Measurements from ENCODE around the gene FRMPD2. TPM values are rescaled to one million over a fixed set of nuclear protein-coding genes. Genes with fewer than 3 reads are reported as not detected.

The FRMPD2 gene
- total and polyA plus RNA-seq, 4 donors = 1.8 to 26.7 (median 7.0) TPM

GRCh38 chr10:48234787-48235186 is 39.7 kb downstream of the FRMPD2 start:
- WGBS, 2 donors = 88% methylated on average over 4 of the region's 4 CpGs
- H3K4me1 ChIP-seq (ENCODE audit: control insufficient read depth in 5 of 5, insufficient read depth in 5 of 5, low read length in 5 of 5) = no peaks in the 10 kb centered on the region
- DNase-seq = no peak
- no peak overlapping the region for H3K4me3 ChIP-seq
- no peak for TF ChIP-seq CTCF (IDR thresholded peaks at IDR 0.05; ENCODE audit: control extremely low read depth, extremely low read depth)
- no peak overlapping the region for H3K9ac ChIP-seq (ENCODE audit: insufficient read depth in 1 of 2, low read length in 2 of 2)
- H3K27me3 ChIP-seq (ENCODE audit: control insufficient read depth in 3 of 3, insufficient read depth in 3 of 3, low read length in 2 of 3) = no peaks in the 10 kb centered on the region
- H3K9me3 ChIP-seq (ENCODE audit: control insufficient read depth in 4 of 4, insufficient read depth in 3 of 4, low read length in 3 of 4) = no peaks in the 10 kb centered on the region
- no peak for ATAC-seq (ENCODE audit: insufficient read depth, low FRiP score)
- no peak overlapping the region for H3K27ac ChIP-seq (ENCODE audit: low read depth in 1 of 2, low read length in 1 of 2)
- H3K36me3 ChIP-seq (ENCODE audit: control insufficient read depth in 4 of 4, insufficient read depth in 4 of 4, low read length in 4 of 4) = no peaks in the 10 kb centered on the region

DNA sequence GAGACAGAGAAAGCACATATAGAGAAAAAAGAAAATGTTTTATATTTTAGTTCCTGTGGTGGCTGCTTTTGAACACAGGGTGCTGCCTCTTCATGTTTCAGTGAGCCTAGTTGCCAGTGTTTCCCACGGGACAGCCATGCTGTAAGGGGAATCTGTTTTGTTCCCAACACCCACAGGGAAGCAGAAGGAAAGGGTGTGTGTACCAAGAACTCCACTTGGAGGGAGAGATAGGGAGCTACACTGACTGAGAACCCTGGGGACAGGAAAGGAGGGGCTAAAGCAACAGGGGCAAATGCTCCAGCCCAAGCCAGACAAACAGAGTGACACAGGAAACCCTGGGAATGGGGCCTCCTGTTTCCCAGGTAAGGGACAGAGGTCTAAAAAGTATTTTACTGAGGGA is 40.2 kb downstream of the FRMPD2 start:
- Histone ChIP-seq H3K27me3 (ENCODE audit: control insufficient read depth in 3 of 3, insufficient read depth in 3 of 3, low read length in 2 of 3) (no peaks in the 10 kb centered on the region), H3K9ac (ENCODE audit: insufficient read depth in 1 of 2, low read length in 2 of 2) (no peak overlapping the region), H3K4me3 (no peak overlapping the region), H3K4me1 (ENCODE audit: control insufficient read depth in 5 of 5, insufficient read depth in 5 of 5, low read length in 5 of 5) (no peaks in the 10 kb centered on the region), H3K36me3 (ENCODE audit: control insufficient read depth in 4 of 4, insufficient read depth in 4 of 4, low read length in 4 of 4) (no peaks in the 10 kb centered on the region), H3K27ac (ENCODE audit: low read depth in 1 of 2, low read length in 1 of 2) (no peak overlapping the region), H3K9me3 (ENCODE audit: control insufficient read depth in 4 of 4, insufficient read depth in 3 of 4, low read length in 3 of 4) (no peaks in the 10 kb centered on the region)
- no peak for TF ChIP-seq CTCF (IDR thresholded peaks at IDR 0.05; ENCODE audit: control extremely low read depth, extremely low read depth)
- DNase-seq (no peak), ATAC-seq (ENCODE audit: insufficient read depth, low FRiP score) (no peak)
- 34 to 52% methylated on average over 1 of the region's 1 CpG for WGBS, 2 donors

DNA sequence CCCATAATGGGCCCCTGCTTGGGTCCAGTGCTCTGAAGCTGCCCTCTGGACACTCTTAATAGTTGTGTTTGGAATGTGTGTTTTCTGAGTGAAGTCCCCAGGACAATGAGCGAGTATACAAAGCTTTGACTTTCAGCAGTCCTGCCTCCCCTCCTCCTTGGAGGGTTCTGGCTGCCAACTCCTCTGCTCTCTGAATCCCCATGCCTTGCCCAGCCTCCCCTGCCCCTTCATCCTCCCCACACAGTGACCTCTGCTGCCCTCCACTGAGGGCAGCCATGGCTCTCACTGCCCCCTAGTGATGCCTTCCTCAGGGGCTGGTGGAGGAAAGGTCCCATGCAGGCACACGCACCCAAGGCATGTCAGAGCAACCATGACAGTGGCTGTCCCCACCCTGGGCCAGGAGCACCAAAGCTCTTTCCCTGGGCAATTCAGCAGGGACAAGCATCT is 40.9 kb downstream of the FRMPD2 start:
- H3K4me3 ChIP-seq = no peak overlapping the region
- 86 to 97% methylated on average over 2 of the region's 2 CpGs for WGBS, 2 donors
- no peak for TF ChIP-seq CTCF (IDR thresholded peaks at IDR 0.05; ENCODE audit: control extremely low read depth, extremely low read depth)
- no peaks in the 10 kb centered on the region for H3K9me3 ChIP-seq (ENCODE audit: control insufficient read depth in 4 of 4, insufficient read depth in 3 of 4, low read length in 3 of 4)
- H3K27ac ChIP-seq (ENCODE audit: low read depth in 1 of 2, low read length in 1 of 2) = no peak overlapping the region
- no peak for ATAC-seq (ENCODE audit: insufficient read depth, low FRiP score)
- no peak for DNase-seq
- no peak overlapping the region for H3K9ac ChIP-seq (ENCODE audit: insufficient read depth in 1 of 2, low read length in 2 of 2)
- H3K36me3 ChIP-seq (ENCODE audit: control insufficient read depth in 4 of 4, insufficient read depth in 4 of 4, low read length in 4 of 4) = no peaks in the 10 kb centered on the region
- no peaks in the 10 kb centered on the region for H3K27me3 ChIP-seq (ENCODE audit: control insufficient read depth in 3 of 3, insufficient read depth in 3 of 3, low read length in 2 of 3)
- no peaks in the 10 kb centered on the region for H3K4me1 ChIP-seq (ENCODE audit: control insufficient read depth in 5 of 5, insufficient read depth in 5 of 5, low read length in 5 of 5)

DNA sequence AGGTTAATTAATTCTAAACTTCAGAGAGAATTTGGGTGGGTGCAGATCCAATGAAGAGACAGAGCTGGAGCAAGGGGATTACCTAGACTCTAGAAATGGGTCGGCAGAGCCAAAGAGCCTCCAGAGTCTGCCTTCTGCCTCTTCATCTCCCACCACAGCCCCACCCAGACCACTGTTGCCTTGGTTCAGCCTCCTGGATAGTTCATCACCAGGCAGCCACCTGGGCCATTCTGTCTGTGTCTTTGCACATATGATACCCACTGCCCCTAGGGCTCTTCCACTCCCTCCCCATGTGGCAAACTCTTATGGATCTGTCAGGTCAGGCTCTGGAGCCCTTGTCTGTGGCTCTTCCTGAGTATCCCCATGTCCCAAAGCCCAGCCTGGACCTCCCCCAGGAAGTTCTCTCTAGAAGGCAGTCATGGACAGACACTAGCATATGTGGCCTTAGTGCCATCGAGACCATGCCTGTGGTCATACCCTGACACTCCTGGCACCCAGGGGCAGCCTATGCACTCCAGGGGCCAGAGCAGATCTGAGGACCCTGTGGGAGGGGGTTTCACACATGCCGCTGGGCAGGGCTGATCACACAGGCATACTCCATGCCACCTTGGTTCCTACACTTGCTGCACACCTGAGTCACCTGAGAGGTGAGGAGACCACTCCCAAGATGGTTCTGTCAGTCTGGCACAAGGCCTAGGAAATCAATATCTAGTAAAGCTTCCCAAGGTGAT is 41.6 kb downstream of the FRMPD2 start:
- H3K4me3 ChIP-seq = no peak overlapping the region
- H3K9me3 ChIP-seq (ENCODE audit: control insufficient read depth in 4 of 4, insufficient read depth in 3 of 4, low read length in 3 of 4) = no peaks in the 10 kb centered on the region
- no peak overlapping the region for H3K9ac ChIP-seq (ENCODE audit: insufficient read depth in 1 of 2, low read length in 2 of 2)
- H3K27ac ChIP-seq (ENCODE audit: low read depth in 1 of 2, low read length in 1 of 2) = no peak overlapping the region
- DNase-seq = no peak
- WGBS, 2 donors = 92 to 95% methylated on average over 3 of the region's 3 CpGs
- H3K4me1 ChIP-seq (ENCODE audit: control insufficient read depth in 5 of 5, insufficient read depth in 5 of 5, low read length in 5 of 5) = no peaks in the 10 kb centered on the region
- no peak for TF ChIP-seq CTCF (IDR thresholded peaks at IDR 0.05; ENCODE audit: control extremely low read depth, extremely low read depth)
- H3K27me3 ChIP-seq (ENCODE audit: control insufficient read depth in 3 of 3, insufficient read depth in 3 of 3, low read length in 2 of 3) = no peaks in the 10 kb centered on the region
- no peak for ATAC-seq (ENCODE audit: insufficient read depth, low FRiP score)
- H3K36me3 ChIP-seq (ENCODE audit: control insufficient read depth in 4 of 4, insufficient read depth in 4 of 4, low read length in 4 of 4) = no peaks in the 10 kb centered on the region
